Mucosa of rectum (tissue), 2 donors: Measurements from ENCODE around the gene DNAH5.

Experiments
- H3K27ac ChIP-seq, 2 donors: one replicate each; pipeline ENCODE4 v1.7.0; 2013; ENCODE audit warnings: inconsistent platforms in 2 of 2, low read depth in 2 of 2, low read length in 2 of 2
- H3K27me3 ChIP-seq, 2 donors: one replicate each; pipeline ENCODE4 v1.7.0; 2013; ENCODE audit warnings: low read length in 2 of 2; ENCODE audit not compliant: control insufficient read depth in 2 of 2, insufficient read depth in 2 of 2
- H3K36me3 ChIP-seq, 2 donors: one replicate each; pipeline ENCODE4 v1.7.0; 2013; ENCODE audit warnings: low read length in 2 of 2; ENCODE audit not compliant: control insufficient read depth in 2 of 2, insufficient read depth in 2 of 2
- H3K4me1 ChIP-seq, 2 donors: one replicate each; pipeline ENCODE4 v1.7.0; 2013; ENCODE audit warnings: low read length in 2 of 2, mild to moderate bottlenecking in 1 of 2; ENCODE audit not compliant: control insufficient read depth in 2 of 2, insufficient read depth in 2 of 2
- H3K4me3 ChIP-seq, 2 donors: one replicate each; pipeline ENCODE4 v1.7.0; 2013; ENCODE audit warnings: low read length in 2 of 2
- H3K9ac ChIP-seq, 2 donors: one replicate each; pipeline ENCODE4 v1.7.0; 2013; ENCODE audit warnings: low read length in 2 of 2, low read depth in 1 of 2, mild to moderate bottlenecking in 1 of 2
- H3K9me3 ChIP-seq, 2 donors: one replicate each; pipeline ENCODE4 v1.7.0; 2013; ENCODE audit warnings: low read length in 2 of 2; ENCODE audit not compliant: control insufficient read depth in 2 of 2
- donor health status: healthy.
- donor health status: Normal muscosa, but diverticular disease.

Gene DNAH5

DNA sequence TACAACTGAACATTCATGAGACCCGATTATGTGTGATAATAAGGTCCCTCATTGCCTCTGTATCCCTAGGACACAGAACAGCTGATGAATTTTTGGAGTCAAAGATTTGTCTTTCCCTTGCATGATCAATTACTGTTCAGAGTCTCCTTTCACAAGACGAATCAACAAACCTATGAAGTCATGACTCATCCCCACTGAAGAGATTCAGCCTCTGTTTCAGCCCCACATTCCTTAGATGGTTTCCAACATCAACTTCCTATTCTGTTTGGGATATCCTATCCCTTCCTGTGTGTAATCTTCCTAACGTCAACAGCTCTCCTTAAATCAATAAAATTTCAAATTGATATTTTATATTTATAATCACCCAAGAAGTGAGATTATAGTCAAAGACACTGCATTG, 199.0 kb downstream of the DNAH5 start:
- Histone ChIP-seq H3K4me1 (no peaks in the 10 kb centered on the region), H3K27ac (no peak overlapping the region), H3K9ac (no peak overlapping the region), H3K36me3 (no peaks in the 10 kb centered on the region), H3K9me3 (no peaks in the 10 kb centered on the region), H3K27me3 (no peaks in the 10 kb centered on the region), H3K4me3 (no peak overlapping the region)

- no peak overlapping the region for H3K27ac ChIP-seq
- no peaks in the 10 kb centered on the region for H3K4me1 ChIP-seq
- H3K9me3 ChIP-seq = no peaks in the 10 kb centered on the region
- H3K36me3 ChIP-seq = no peaks in the 10 kb centered on the region
- H3K9ac ChIP-seq = no peak overlapping the region
- H3K27me3 ChIP-seq = no peaks in the 10 kb centered on the region
- no peak overlapping the region for H3K4me3 ChIP-seq
Measured at GRCh38 chr5:13740471-13740870, 204.0 kb downstream of the DNAH5 start.

DNA sequence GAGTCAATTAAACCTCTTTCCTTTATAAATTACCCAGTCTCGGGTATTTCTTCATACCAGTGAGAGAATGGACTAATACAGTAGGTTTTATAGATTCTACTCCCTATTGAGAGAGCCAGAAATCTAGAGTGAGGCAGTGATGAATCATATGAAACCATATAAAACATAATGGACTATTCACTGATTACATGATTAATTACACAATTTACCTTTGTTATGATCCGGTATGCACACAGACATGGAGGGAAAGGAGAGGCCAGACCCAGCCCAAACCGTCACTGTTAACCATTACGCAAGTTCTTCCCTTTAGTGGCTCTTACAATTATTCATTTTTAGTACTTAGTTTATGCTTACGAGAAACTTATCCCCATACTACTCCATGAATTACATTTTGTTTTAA, 205.0 kb downstream of the DNAH5 start:
- no peak overlapping the region for H3K4me3 ChIP-seq
- no peak overlapping the region for H3K27ac ChIP-seq
- no peaks in the 10 kb centered on the region for H3K36me3 ChIP-seq
- no peaks in the 10 kb centered on the region for H3K4me1 ChIP-seq
- H3K9ac ChIP-seq = no peak overlapping the region
- no peaks in the 10 kb centered on the region for H3K27me3 ChIP-seq
- no peaks in the 10 kb centered on the region for H3K9me3 ChIP-seq

- Histone ChIP-seq H3K9ac (no peak overlapping the region), H3K4me3 (no peak overlapping the region), H3K9me3 (no peaks in the 10 kb centered on the region), H3K36me3 (no peaks in the 10 kb centered on the region), H3K4me1 (no peaks in the 10 kb centered on the region), H3K27ac (no peak overlapping the region), H3K27me3 (no peaks in the 10 kb centered on the region)
Measured at GRCh38 chr5:13735691-13736090, 208.8 kb downstream of the DNAH5 start.

- no peak overlapping the region for H3K9ac ChIP-seq
- H3K36me3 ChIP-seq = no peaks in the 10 kb centered on the region
- H3K4me3 ChIP-seq = no peak overlapping the region
- H3K9me3 ChIP-seq = no peaks in the 10 kb centered on the region
- no peaks in the 10 kb centered on the region for H3K4me1 ChIP-seq
- no peaks in the 10 kb centered on the region for H3K27me3 ChIP-seq
- H3K27ac ChIP-seq = no peak overlapping the region
Measured at GRCh38 chr5:13731121-13731628, 213.3 kb downstream of the DNAH5 start.

DNA sequence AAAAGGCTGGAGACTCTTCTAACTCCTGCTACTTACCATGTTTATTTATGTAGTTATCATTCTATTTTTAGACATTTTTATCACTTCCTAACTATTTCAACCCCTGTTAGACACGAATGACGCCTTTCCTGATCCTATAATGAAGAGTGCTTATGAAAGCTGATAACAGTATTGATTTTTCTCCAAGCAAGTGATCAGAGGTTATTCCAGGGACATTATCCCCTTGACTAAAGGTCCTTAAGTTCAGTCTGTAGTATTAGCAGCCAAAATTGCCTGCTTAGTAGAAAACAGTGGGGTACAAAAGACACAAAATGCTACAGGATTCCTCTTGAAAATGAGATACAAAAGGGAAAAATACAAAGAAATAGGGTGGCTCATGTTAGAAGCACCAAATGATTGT, 235.6 kb downstream of the DNAH5 start:
- Histone ChIP-seq H3K36me3 (no peaks in the 10 kb centered on the region), H3K27me3 (no peaks in the 10 kb centered on the region), H3K27ac (no peak overlapping the region), H3K4me1 (no peaks in the 10 kb centered on the region), H3K9me3 (no peaks in the 10 kb centered on the region), H3K4me3 (no peak overlapping the region), H3K9ac (no peak overlapping the region)

- H3K27ac ChIP-seq = no peak overlapping the region
- H3K36me3 ChIP-seq = no peaks in the 10 kb centered on the region
- no peak overlapping the region for H3K4me3 ChIP-seq
- H3K9ac ChIP-seq = no peak overlapping the region
- no peaks in the 10 kb centered on the region for H3K9me3 ChIP-seq
- H3K4me1 ChIP-seq = no peaks in the 10 kb centered on the region
- H3K27me3 ChIP-seq = no peaks in the 10 kb centered on the region
Measured at GRCh38 chr5:13708432-13708831, 236.1 kb downstream of the DNAH5 start.

DNA sequence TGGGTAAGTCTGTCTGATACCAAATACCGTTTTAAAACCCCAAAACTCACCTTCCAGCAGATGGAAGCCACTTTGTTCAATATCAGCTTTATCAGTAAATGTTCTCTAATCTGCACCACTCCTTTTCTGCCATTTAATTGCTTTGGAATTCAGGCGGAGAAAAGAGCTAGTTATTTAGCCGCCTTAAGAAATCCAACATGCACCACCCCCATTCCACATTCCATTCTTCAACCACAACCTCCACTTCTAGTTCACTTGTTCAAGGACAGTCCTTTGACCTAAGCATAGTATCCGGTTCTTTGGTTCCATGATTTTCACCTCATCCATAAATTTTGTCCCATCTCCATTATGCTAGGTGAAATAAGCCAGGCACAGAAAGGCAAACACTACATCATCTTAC, 240.1 kb downstream of the DNAH5 start:
- Histone ChIP-seq H3K27ac (no peak overlapping the region), H3K36me3 (no peaks in the 10 kb centered on the region), H3K9ac (no peak overlapping the region), H3K27me3 (no peaks in the 10 kb centered on the region), H3K4me3 (no peak overlapping the region), H3K4me1 (no peaks in the 10 kb centered on the region), H3K9me3 (no peaks in the 10 kb centered on the region)

DNA sequence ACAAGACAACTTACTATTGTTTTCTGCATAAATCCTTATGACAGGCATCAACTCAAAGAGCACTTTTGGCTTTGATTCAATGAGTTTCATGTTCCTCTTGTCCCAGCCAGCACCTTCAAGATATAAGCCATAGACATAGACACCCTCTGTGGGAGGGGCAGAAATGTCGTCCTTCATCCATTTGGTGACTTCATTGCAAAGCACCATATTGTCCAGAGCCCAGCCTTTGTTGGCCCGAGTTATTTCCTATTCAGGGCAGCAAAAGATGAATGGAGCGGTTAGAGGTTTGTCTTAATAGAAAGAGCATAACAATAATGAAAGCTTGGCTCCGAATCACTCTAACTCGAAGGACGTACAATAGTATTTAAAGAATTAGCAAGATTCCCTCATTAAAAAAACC, 243.9 kb downstream of the DNAH5 start:
- Histone ChIP-seq H3K27ac (no peak overlapping the region), H3K27me3 (no peaks in the 10 kb centered on the region), H3K36me3 (no peaks in the 10 kb centered on the region), H3K9me3 (no peaks in the 10 kb centered on the region), H3K9ac (no peak overlapping the region), H3K4me3 (no peak overlapping the region), H3K4me1 (no peaks in the 10 kb centered on the region)

DNA sequence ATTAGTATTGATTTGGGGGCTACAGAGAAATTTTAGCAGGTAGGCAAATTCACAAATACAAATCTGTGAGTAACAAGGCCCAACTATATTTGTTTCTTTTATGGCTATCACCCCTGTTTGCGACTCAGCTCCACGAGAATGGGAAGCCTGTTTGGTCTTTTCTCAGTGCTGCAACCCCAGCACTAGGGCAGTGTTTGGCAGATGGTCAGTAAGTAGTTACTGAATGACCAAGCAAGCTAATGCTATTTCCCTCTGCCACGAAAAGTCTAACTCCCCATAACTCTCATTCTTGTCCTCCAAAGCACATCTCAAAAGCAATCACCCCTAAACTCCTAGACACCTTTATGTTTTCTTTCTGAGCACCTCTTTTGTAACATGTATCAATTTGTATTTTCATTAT, 245.6 kb downstream of the DNAH5 start:
- H3K36me3 ChIP-seq = no peaks in the 10 kb centered on the region
- H3K4me3 ChIP-seq = no peak overlapping the region
- no peak overlapping the region for H3K9ac ChIP-seq
- no peaks in the 10 kb centered on the region for H3K4me1 ChIP-seq
- H3K9me3 ChIP-seq = no peaks in the 10 kb centered on the region
- H3K27ac ChIP-seq = no peak overlapping the region
- H3K27me3 ChIP-seq = no peaks in the 10 kb centered on the region

GRCh38 chr5:13695076-13695712, 249.3 kb downstream of the DNAH5 start:
- Histone ChIP-seq H3K4me3 (no peak overlapping the region), H3K36me3 (no peaks in the 10 kb centered on the region), H3K27me3 (no peaks in the 10 kb centered on the region), H3K9ac (no peak overlapping the region), H3K27ac (no peak overlapping the region), H3K9me3 (no peaks in the 10 kb centered on the region), H3K4me1 (no peaks in the 10 kb centered on the region)
